PC-3 (cell line): ENCODE results near the gene LYSMD3. TPM values are rescaled to one million over a fixed set of nuclear protein-coding genes. Genes with fewer than 3 reads are reported as not detected.

Experiments
- ATAC-seq: fragments of 200-7000 bp; cut with Tn5 transposase; 2 replicates; pipeline ENCODE4 v1.9.1; 2020; ENCODE audit warnings: mild to moderate bottlenecking, moderate library complexity
- BruUV-seq: library from RNA; stranded (reverse); fragments of 400-500 nt; replicated peaks from 2 replicates; lab custom pipeline; 2021; lab: Mats Ljungman, UMichigan
- CTCF ChIA-PET: fragments of 300-600 bp; sonication (Branson Sonifier 250); formaldehyde crosslinking; loops from one replicate; lab custom pipeline; 2022; ENCODE audit warnings: antibody characterized with exemption; lab: Charles Lee
- POLR2A ChIA-PET: fragments of 300-600 bp; sonication (Branson Sonifier 250); formaldehyde crosslinking; loops from one replicate; lab custom pipeline; 2022; ENCODE audit warnings: antibody characterized with exemption; ENCODE audit not compliant: unreplicated experiment; lab: Charles Lee
- DNase-seq: peaks from one replicate; pipeline ENCODE4 v3.0.0-alpha.2; 2015
- H2AFZ ChIP-seq: fragments of 300-600 bp; sonication (generic); 2 replicates; pipeline ENCODE4 v1.6.0; 2016; ENCODE audit warnings: antibody characterized with exemption, low read length
- H3F3A ChIP-seq: fragments of 300-600 bp; sonication (generic); one replicate; pipeline ENCODE4 v1.6.0; 2017; ENCODE audit warnings: antibody characterized with exemption, low read length, control low read depth, mild to moderate bottlenecking; ENCODE audit not compliant: unreplicated experiment
- H3K27ac ChIP-seq: fragments of 300-600 bp; sonication (generic); 2 replicates; pipeline ENCODE4 v1.5.1; 2016; ENCODE audit warnings: mild to moderate bottlenecking, low read length
- H3K27me3 ChIP-seq: fragments of 300-600 bp; sonication (generic); 2 replicates; pipeline ENCODE4 v1.6.1; 2016; ENCODE audit warnings: low read length, mixed read lengths
- H3K36me3 ChIP-seq: fragments of 300-600 bp; sonication (generic); 2 replicates; pipeline ENCODE4 v1.6.1; 2016; ENCODE audit warnings: low read depth, mixed run types, low read length, mixed read lengths
- H3K4me1 ChIP-seq: fragments of 300-600 bp; sonication (generic); 2 replicates; pipeline ENCODE4 v1.5.1; 2016; ENCODE audit warnings: low read length; ENCODE audit not compliant: insufficient read depth
- H3K4me2 ChIP-seq: fragments of 300-600 bp; sonication (generic); 2 replicates; pipeline ENCODE4 v1.6.0; 2016; ENCODE audit warnings: low read length
- H3K4me3 ChIP-seq: fragments of 300-600 bp; sonication (generic); 2 replicates; pipeline ENCODE4 v1.5.1; 2016; ENCODE audit warnings: mild to moderate bottlenecking, low read length, mixed read lengths
- H3K79me2 ChIP-seq: fragments of 300-600 bp; sonication (generic); 2 replicates; pipeline ENCODE4 v1.6.1; 2017; ENCODE audit warnings: low read length, mixed read lengths
- H3K9ac ChIP-seq: fragments of 300-600 bp; sonication (generic); 2 replicates; pipeline ENCODE4 v1.6.0; 2016; ENCODE audit warnings: mild to moderate bottlenecking, low read length
- H3K9me2 ChIP-seq: fragments of 300-600 bp; sonication (generic); replicated peaks from 2 replicates; pipeline ENCODE4 v1.6.1; 2016; ENCODE audit warnings: mixed run types, low read length, mixed read lengths
- H3K9me3 ChIP-seq: fragments of 300-600 bp; sonication (generic); 2 replicates; pipeline ENCODE4 v1.6.1; 2016; ENCODE audit warnings: low read length, mixed read lengths
- H4K20me1 ChIP-seq: fragments of 300-600 bp; sonication (generic); 2 replicates; pipeline ENCODE4 v1.6.1; 2016; ENCODE audit warnings: low read length, mixed read lengths
- EZH2 ChIP-seq: fragments of 300-600 bp; sonication (generic); IDR thresholded peaks from one replicate; pipeline ENCODE4 v1.6.1; 2017; ENCODE audit warnings: antibody characterized with exemption, mild to moderate bottlenecking, low read length; ENCODE audit not compliant: unreplicated experiment
- EZH2phosphoT487 ChIP-seq: fragments of 300-600 bp; sonication (generic); IDR thresholded peaks from 2 replicates; pipeline ENCODE4 v1.6.1; 2018; ENCODE audit warnings: mild to moderate bottlenecking, antibody characterized with exemption, low read length, borderline replicate concordance
- intact Hi-C: fragments of 100-400 bp; cut with micrococcal nuclease; formaldehyde crosslinking; loops from 2 replicates; pipeline ENCODE4 v1.9.0; 2023
- total RNA-seq: library from RNA; depleted of rRNA; stranded (reverse); fragments of >200 nt; gene quantifications from 2 replicates; pipeline ENCODE4 v1.2.3, GENCODE V29; 2014
- TF ChIP-seq, protein P1 (sequence below): fragments of 300-600 bp; sonication (generic); conservative IDR thresholded peaks from 2 replicates; pipeline ENCODE4 v1.5.1; 2017; ENCODE audit warnings: antibody characterized with exemption, low read depth, mild to moderate bottlenecking, low read length

The LYSMD3 gene
- total RNA-seq, 1 experiment from 2014 or later: 10.0 TPM

DNA sequence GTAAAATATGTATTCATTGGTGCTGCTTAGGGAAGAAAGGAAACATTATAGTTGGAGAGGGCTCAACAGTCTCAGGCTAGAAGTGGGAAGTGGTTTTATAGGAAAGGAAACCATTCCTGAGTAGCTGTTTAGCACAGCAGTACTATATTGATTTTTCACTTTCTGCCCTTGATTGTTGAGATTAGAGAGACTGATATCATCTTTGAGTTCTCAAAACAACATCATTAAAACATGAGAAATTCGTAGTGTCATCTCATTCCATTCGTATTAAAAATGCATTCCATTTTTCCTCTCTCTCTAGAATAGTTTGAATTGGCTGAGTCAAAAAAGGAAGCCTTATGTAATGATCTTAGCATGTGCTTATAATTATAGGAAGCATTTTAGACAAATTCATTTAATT lies 40.6 kb downstream of the LYSMD3 start:
- Histone ChIP-seq H3K36me3 (peaks cover 34% of the 10 kb centered on the region; the same call in 1 of the 2 replicates), H4K20me1 (no peaks in the 10 kb centered on the region), H3K9ac (no peak overlapping the region), H3K9me2 (no peaks in the 10 kb centered on the region), H2AFZ (no peak overlapping the region), H3K4me3 (no peak overlapping the region), H3K4me2 (no peak overlapping the region), H3K4me1 (no peaks in the 10 kb centered on the region; the same call in 1 of the 2 replicates), H3K27ac (no peak overlapping the region), H3K79me2 (no peaks in the 10 kb centered on the region), H3K27me3 (no peaks in the 10 kb centered on the region), H3K9me3 (no peaks in the 10 kb centered on the region), H3F3A (no peaks in the 10 kb centered on the region)
- ChIA-PET CTCF (no interaction called here), POLR2A (no interaction called here)
- ATAC-seq (peak; percentile 98), DNase-seq (peak; percentile 39)
- BruUV-seq: no TSS peak
- intact Hi-C loops: no loop called here
- TF ChIP-seq EZH2phosphoT487: no peak
- TF ChIP-seq, protein P1, sequence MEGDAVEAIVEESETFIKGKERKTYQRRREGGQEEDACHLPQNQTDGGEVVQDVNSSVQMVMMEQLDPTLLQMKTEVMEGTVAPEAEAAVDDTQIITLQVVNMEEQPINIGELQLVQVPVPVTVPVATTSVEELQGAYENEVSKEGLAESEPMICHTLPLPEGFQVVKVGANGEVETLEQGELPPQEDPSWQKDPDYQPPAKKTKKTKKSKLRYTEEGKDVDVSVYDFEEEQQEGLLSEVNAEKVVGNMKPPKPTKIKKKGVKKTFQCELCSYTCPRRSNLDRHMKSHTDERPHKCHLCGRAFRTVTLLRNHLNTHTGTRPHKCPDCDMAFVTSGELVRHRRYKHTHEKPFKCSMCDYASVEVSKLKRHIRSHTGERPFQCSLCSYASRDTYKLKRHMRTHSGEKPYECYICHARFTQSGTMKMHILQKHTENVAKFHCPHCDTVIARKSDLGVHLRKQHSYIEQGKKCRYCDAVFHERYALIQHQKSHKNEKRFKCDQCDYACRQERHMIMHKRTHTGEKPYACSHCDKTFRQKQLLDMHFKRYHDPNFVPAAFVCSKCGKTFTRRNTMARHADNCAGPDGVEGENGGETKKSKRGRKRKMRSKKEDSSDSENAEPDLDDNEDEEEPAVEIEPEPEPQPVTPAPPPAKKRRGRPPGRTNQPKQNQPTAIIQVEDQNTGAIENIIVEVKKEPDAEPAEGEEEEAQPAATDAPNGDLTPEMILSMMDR: no peak
- no peak for TF ChIP-seq EZH2

DNA sequence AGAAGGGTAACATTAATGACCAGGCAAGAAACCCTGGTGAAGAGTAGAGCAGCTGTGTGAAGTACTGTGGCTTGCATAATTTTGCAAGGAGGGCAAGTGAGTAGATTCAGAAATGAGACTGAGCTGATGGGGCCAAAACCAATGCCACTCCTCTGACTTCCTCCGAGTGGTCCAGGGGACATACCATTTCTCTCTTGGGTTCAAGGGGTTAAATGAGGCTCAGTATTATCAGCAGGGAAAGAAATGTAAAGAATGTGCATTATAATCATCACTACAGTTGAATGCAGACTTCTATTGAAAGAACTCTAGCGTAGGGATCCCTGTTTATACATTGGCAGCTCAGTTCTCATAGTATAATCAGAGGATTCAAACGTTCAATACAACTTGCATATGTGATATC lies 44.8 kb downstream of the LYSMD3 start:
- no peak for DNase-seq
- H3K4me1 ChIP-seq: peaks cover 15% of the 10 kb centered on the region

DNA sequence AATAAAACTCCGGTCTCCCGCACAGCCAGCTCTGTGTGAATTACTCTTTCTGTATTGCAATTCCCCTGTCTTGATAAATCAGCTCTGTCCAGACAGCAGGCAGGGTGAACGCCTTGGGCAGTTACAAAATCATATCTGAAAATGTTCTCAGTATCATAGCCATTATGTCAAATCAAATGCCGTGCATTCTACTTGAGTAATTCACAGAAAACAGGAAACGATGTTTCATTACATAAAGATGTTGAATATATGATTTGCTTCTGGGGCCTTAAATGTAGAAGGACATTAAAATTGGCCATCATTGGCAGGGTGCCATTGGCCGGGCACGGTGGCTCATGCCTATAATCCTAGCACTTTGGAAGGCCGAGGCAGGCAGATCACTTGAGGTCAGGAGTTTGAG lies 46.2 kb downstream of the LYSMD3 start:
- no peak overlapping the region for H3K4me3 ChIP-seq
- H3K9ac ChIP-seq: no peak overlapping the region
- peaks cover 27% of the 10 kb centered on the region for H3K79me2 ChIP-seq
- ChIA-PET CTCF (no interaction called here), POLR2A (no interaction called here)
- H3K27ac ChIP-seq: no peak overlapping the region
- H3F3A ChIP-seq: no peaks in the 10 kb centered on the region
- no TSS peak for BruUV-seq
- no peak overlapping the region for H3K4me2 ChIP-seq
- DNase-seq (no peak), ATAC-seq (no peak)
- intact Hi-C loops: no loop called here
- H3K9me3 ChIP-seq: no peaks in the 10 kb centered on the region
- H2AFZ ChIP-seq: no peak overlapping the region
- H3K4me1 ChIP-seq: peaks cover 19% of the 10 kb centered on the region
- peaks cover 21% of the 10 kb centered on the region; the same call in 1 of the 2 replicates for H3K36me3 ChIP-seq
- no peaks in the 10 kb centered on the region for H3K27me3 ChIP-seq
- TF ChIP-seq EZH2 (no peak), EZH2phosphoT487 (no peak)
- TF ChIP-seq, protein P1: no peak
- H4K20me1 ChIP-seq: no peaks in the 10 kb centered on the region
- H3K9me2 ChIP-seq: no peaks in the 10 kb centered on the region

More for the DNA sequence above, 44.8 kb downstream of the LYSMD3 start:
- Histone ChIP-seq H3F3A (no peaks in the 10 kb centered on the region), H3K79me2 (peaks cover 23% of the 10 kb centered on the region), H3K9me2 (no peaks in the 10 kb centered on the region), H3K9me3 (no peaks in the 10 kb centered on the region), H3K4me3 (no peak overlapping the region), H3K27me3 (no peaks in the 10 kb centered on the region), H3K27ac (no peak overlapping the region), H4K20me1 (no peaks in the 10 kb centered on the region), H3K4me2 (no peak overlapping the region), H3K9ac (no peak overlapping the region), H3K36me3 (peaks cover 24% of the 10 kb centered on the region; the same call in 1 of the 2 replicates), H2AFZ (no peak overlapping the region)
- ChIA-PET CTCF (no interaction called here), POLR2A (no interaction called here)
- ATAC-seq: no peak
- intact Hi-C loops: no loop called here
- BruUV-seq: no TSS peak
- TF ChIP-seq, protein P1: no peak
- no peak for TF ChIP-seq EZH2phosphoT487
- TF ChIP-seq EZH2: no peak
